Stimulated activated CD8-positive, alpha-beta memory T cell treated with anti-CD3 and anti-CD28 coated beads, Interleukin-4, amount 100 ng/mL, for 48 hours (primary cell): Measurements from ENCODE around the gene SPESP1.
"Not testable (repeated sequence)": the region's sequence is repeated elsewhere in the genome, so short reads cannot be mapped to it uniquely, and the experiment has no call there.

Experiments
- DNase-seq: peaks from one replicate; pipeline ENCODE4 v3.0.0-alpha.2; 2020

SPESP1 gene

GRCh38 chr15:68966996-68967395 is 36.7 kb downstream of the SPESP1 start:
- no peak for DNase-seq

GRCh38 chr15:68967948-68968347 is 37.6 kb downstream of the SPESP1 start:
- DNase-seq, result no peak

- DNase-seq, result no peak
Measured at GRCh38 chr15:68969298-68969697, 39.0 kb downstream of the SPESP1 start.

GRCh38 chr15:68972201-68973065 is 42.1 kb downstream of the SPESP1 start:
- DNase-seq, result no peak

GRCh38 chr15:68975651-68976160 is 45.4 kb downstream of the SPESP1 start:
- not testable (repeated sequence) for DNase-seq

- DNase-seq, result not testable (repeated sequence)
Measured at GRCh38 chr15:68977426-68977825, 47.1 kb downstream of the SPESP1 start.

GRCh38 chr15:68979006-68979405 is 48.7 kb downstream of the SPESP1 start:
- DNase-seq, result no peak

GRCh38 chr15:68979816-68980215 is 49.5 kb downstream of the SPESP1 start:
- DNase-seq, result no peak

- no peak for DNase-seq
Measured at GRCh38 chr15:68980786-68981185, 50.5 kb downstream of the SPESP1 start.

GRCh38 chr15:68981941-68982340 is 51.6 kb downstream of the SPESP1 start:
- DNase-seq, result no peak

- DNase-seq, result no peak
Measured at GRCh38 chr15:68982976-68983563, 52.7 kb downstream of the SPESP1 start.

- no peak for DNase-seq
Measured at GRCh38 chr15:68983961-68984481, 53.7 kb downstream of the SPESP1 start.

GRCh38 chr15:68984586-68984985 is 54.3 kb downstream of the SPESP1 start:
- DNase-seq, result no peak

- no peak for DNase-seq
Measured at GRCh38 chr15:68985361-68985891, 55.1 kb downstream of the SPESP1 start.

GRCh38 chr15:68986322-68986721 is 56.0 kb downstream of the SPESP1 start:
- DNase-seq, result no peak

- no peak for DNase-seq
Measured at GRCh38 chr15:68987120-68987519, 56.8 kb downstream of the SPESP1 start.

GRCh38 chr15:68987676-68988075 is 57.4 kb downstream of the SPESP1 start:
- DNase-seq, result no peak

GRCh38 chr15:68989541-68990230 is 59.4 kb downstream of the SPESP1 start:
- DNase-seq, result no peak

GRCh38 chr15:68990231-68990991 is 60.1 kb downstream of the SPESP1 start:
- no peak for DNase-seq

GRCh38 chr15:68990992-68991500 is 60.7 kb downstream of the SPESP1 start:
- DNase-seq, result no peak

GRCh38 chr15:68991723-68992122 is 61.4 kb downstream of the SPESP1 start:
- no peak for DNase-seq

- no peak for DNase-seq
Measured at GRCh38 chr15:68992696-68993095, 62.4 kb downstream of the SPESP1 start.
